OCI-LY3 (cell line): ENCODE results near the gene TMIGD3.
A peak's percentile ranks its signal among the peaks of the same experiment; 100 is the strongest.

Source experiments
- H2AFZ ChIP-seq: fragments of 200-600, 300-600 bp; shearing (Covaris generic); 2 replicates; pipeline ENCODE4 v1.6.0; 2014; ENCODE audit warnings: antibody characterized with exemption, low read depth, low read length
- H3K27ac ChIP-seq: fragments of 200-600, 300-600 bp; sonication (generic); 2 replicates; pipeline ENCODE4 v1.5.1; 2014; ENCODE audit warnings: mild to moderate bottlenecking, low read length, moderate library complexity, mixed read lengths
- H3K27me3 ChIP-seq: fragments of 200-600, 300-600 bp; sonication (generic); 2 replicates; pipeline ENCODE4 v1.6.1; 2014; ENCODE audit warnings: low read depth, low read length, mixed read lengths
- H3K36me3 ChIP-seq: fragments of 200-600, 300-600 bp; sonication (generic); replicated peaks from 2 replicates; pipeline ENCODE3; 2014; ENCODE audit warnings: low read depth, low read length, mixed read lengths
- H3K4me1 ChIP-seq: fragments of 300-600, 200-600 bp; sonication (generic); 2 replicates; pipeline ENCODE4 v1.6.1; 2014; ENCODE audit warnings: low read length, mixed read lengths
- H3K4me2 ChIP-seq: fragments of 200-600, 300-600 bp; sonication (generic); 2 replicates; pipeline ENCODE4 v1.6.1; 2014; ENCODE audit warnings: low read length, mixed read lengths
- H3K4me3 ChIP-seq: fragments of 300-600, 200-600 bp; sonication (generic); 2 replicates; pipeline ENCODE4 v1.5.1; 2014; ENCODE audit warnings: antibody characterized with exemption, mild to moderate bottlenecking, low read length, moderate library complexity
- H3K79me2 ChIP-seq: fragments of 300-600, 200-600 bp; shearing (Covaris generic); 2 replicates; pipeline ENCODE4 v1.6.1; 2014; ENCODE audit warnings: mild to moderate bottlenecking, low read length, mixed read lengths
- H3K9ac ChIP-seq: fragments of 300-600, 200-600 bp; shearing (Covaris generic); 2 replicates; pipeline ENCODE4 v1.6.0; 2014; ENCODE audit warnings: mild to moderate bottlenecking, low read length, moderate library complexity
- H3K9me3 ChIP-seq: fragments of 200-600, 300-600 bp; shearing (Covaris generic); 2 replicates; pipeline ENCODE4 v1.6.1; 2014; ENCODE audit warnings: low read length, mixed read lengths; ENCODE audit not compliant: insufficient read depth
- H4K20me1 ChIP-seq: fragments of 200-600, 300-600 bp; sonication (generic); 2 replicates; pipeline ENCODE4 v1.6.1; 2016; ENCODE audit warnings: low read length, mixed read lengths; ENCODE audit not compliant: insufficient read depth
- CTCF ChIP-seq: fragments of 200-600, 300-600 bp; sonication (generic); IDR thresholded peaks from 2 replicates; pipeline ENCODE4 v1.5.1; 2014; ENCODE audit warnings: antibody characterized with exemption, low read length, low read depth
- EZH2phosphoT487 ChIP-seq: fragments of 200-600 bp; shearing (Covaris generic); IDR thresholded peaks from 2 replicates; pipeline ENCODE4 v1.6.1; 2018; ENCODE audit warnings: antibody characterized with exemption, mixed run types, low read depth

Gene TMIGD3

DNA sequence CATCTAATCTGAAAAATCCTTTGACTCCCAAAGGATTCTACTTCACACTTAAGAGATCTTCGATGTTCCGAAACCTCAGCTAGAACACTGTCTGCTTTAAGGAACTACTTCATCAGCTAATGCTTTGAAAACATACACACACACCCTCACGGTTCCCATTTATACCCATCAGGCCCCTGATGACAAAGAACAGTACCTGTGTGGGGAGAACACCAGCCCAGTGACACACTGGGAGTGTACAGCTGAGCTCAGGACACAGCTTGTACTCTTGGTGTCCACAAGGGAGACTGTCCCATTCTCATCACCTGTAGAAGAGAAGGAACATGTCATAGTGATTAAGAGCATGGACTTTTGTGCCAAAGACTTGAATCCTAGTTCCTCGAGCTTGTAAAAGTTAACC lies 61.0 kb downstream of the TMIGD3 start:
- Histone ChIP-seq H3K9me3 (no peaks in the 10 kb centered on the region), H4K20me1 (no peaks in the 10 kb centered on the region), H3K9ac (no peak overlapping the region), H3K4me3 (no peak overlapping the region), H3K27ac (peak overlapping the region; percentile 19), H2AFZ (no peak overlapping the region), H3K79me2 (peaks cover 28% of the 10 kb centered on the region), H3K4me1 (peaks cover 20% of the 10 kb centered on the region), H3K36me3 (peaks cover 49% of the 10 kb centered on the region), H3K4me2 (no peak overlapping the region), H3K27me3 (no peaks in the 10 kb centered on the region)
- TF ChIP-seq EZH2phosphoT487 (no peak), CTCF (no peak)

DNA sequence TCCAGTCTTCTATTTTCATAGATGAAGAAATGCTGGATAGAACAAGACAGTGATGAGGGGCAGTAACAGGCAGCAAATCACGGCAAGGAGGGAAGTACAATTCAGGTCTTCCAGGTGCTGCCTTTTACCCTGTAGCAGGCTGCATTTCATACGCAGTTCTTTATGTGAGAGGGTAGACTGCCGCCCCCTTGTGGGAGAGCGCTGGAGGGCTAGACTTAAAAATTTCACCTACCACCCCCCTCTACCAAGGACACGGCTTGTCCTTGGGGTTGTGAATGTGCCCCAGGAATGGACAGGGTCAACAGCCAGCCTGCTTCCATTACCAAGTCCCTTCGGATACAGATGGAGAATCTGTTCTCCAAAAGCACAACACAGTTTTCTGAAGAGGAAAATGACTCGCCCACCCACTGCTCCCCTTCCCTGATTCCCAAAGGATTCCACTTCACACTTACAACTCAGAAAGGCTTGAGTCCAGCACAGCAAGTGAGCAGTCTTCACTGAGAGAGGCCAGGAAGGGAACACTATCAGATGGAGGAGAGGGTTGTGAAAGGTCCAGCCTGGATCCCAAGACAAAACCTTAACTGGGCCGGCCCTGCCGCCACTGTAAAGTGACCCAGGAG lies 61.8 kb downstream of the TMIGD3 start:
- peaks cover 46% of the 10 kb centered on the region for H3K36me3 ChIP-seq
- H3K27ac ChIP-seq: no peak overlapping the region
- no peak overlapping the region for H3K9ac ChIP-seq

GRCh38 chr1:111439461-111440351 lies 63.7 kb downstream of the TMIGD3 start:
- TF ChIP-seq EZH2phosphoT487: no peak
- TF ChIP-seq CTCF: no peak
- Histone ChIP-seq H3K27me3 (no peaks in the 10 kb centered on the region), H3K9me3 (no peaks in the 10 kb centered on the region), H3K4me2 (no peak overlapping the region), H3K79me2 (peaks cover 3% of the 10 kb centered on the region; the same call in 1 of the 2 replicates), H2AFZ (no peak overlapping the region), H3K9ac (no peak overlapping the region), H3K4me1 (peaks cover 14% of the 10 kb centered on the region), H3K36me3 (peaks cover 35% of the 10 kb centered on the region), H3K4me3 (no peak overlapping the region), H4K20me1 (no peaks in the 10 kb centered on the region), H3K27ac (no peak overlapping the region)

More for the DNA sequence above, 61.8 kb downstream of the TMIGD3 start:
- H4K20me1 ChIP-seq: no peaks in the 10 kb centered on the region
- no peak overlapping the region for H3K4me2 ChIP-seq
- peaks cover 14% of the 10 kb centered on the region for H3K4me1 ChIP-seq
- TF ChIP-seq CTCF (peak; percentile 64), EZH2phosphoT487 (no peak)
- H3K4me3 ChIP-seq: no peak overlapping the region
- H3K79me2 ChIP-seq: peaks cover 20% of the 10 kb centered on the region
- H2AFZ ChIP-seq: no peak overlapping the region
- H3K9me3 ChIP-seq: no peaks in the 10 kb centered on the region
- H3K27me3 ChIP-seq: no peaks in the 10 kb centered on the region

- Histone ChIP-seq H2AFZ (no peak overlapping the region), H3K4me3 (no peak overlapping the region), H3K9me3 (no peaks in the 10 kb centered on the region), H3K27me3 (no peaks in the 10 kb centered on the region), H3K9ac (no peak overlapping the region), H3K4me2 (no peak overlapping the region), H3K4me1 (peaks cover 1% of the 10 kb centered on the region; the same call in 1 of the 2 replicates), H4K20me1 (no peaks in the 10 kb centered on the region), H3K79me2 (no peaks in the 10 kb centered on the region), H3K36me3 (peaks cover 18% of the 10 kb centered on the region), H3K27ac (no peak overlapping the region)
- TF ChIP-seq EZH2phosphoT487 (no peak), CTCF (no peak)
Observed at GRCh38 chr1:111436726-111437125, 66.7 kb downstream of the TMIGD3 start.
